MG63 (cell line): ENCODE measurements around the gene RER1. TPM values are rescaled to one million over a fixed set of nuclear protein-coding genes. Genes with fewer than 3 reads are reported as not detected.

Source experiments
- DNase-seq: peaks from one replicate; pipeline ENCODE4 v3.0.0-alpha.2; 2020
- H3K27me3 ChIP-seq: fragments of 250-450 bp; sonication (Bioruptor Pico); 2 replicates; pipeline ENCODE4 v1.5.1; 2020; ENCODE audit warnings: mild to moderate bottlenecking, moderate library complexity
- H3K36me3 ChIP-seq: fragments of 250-450 bp; sonication (Bioruptor Pico); 2 replicates; pipeline ENCODE4 v1.5.1; 2020; ENCODE audit warnings: mild to moderate bottlenecking, moderate library complexity
- H3K4me3 ChIP-seq: fragments of 250-450 bp; sonication (Bioruptor Pico); 2 replicates; pipeline ENCODE4 v1.5.1; 2020; ENCODE audit warnings: mild to moderate bottlenecking, moderate library complexity
- H3K9me3 ChIP-seq: fragments of 250-450 bp; sonication (Bioruptor Pico); 2 replicates; pipeline ENCODE4 v1.5.1; 2020; ENCODE audit warnings: mild to moderate bottlenecking, moderate library complexity
- total RNA-seq: library from RNA; depleted of rRNA; stranded (reverse); fragments of >200 nt; shearing (Covaris generic); gene quantifications from 2 replicates; pipeline ENCODE4 v1.2.3, GENCODE V29; 2014; ENCODE audit warnings: low replicate concordance

The RER1 gene
- total RNA-seq, 1 experiment from 2014 or later = 60.4 TPM

DNA sequence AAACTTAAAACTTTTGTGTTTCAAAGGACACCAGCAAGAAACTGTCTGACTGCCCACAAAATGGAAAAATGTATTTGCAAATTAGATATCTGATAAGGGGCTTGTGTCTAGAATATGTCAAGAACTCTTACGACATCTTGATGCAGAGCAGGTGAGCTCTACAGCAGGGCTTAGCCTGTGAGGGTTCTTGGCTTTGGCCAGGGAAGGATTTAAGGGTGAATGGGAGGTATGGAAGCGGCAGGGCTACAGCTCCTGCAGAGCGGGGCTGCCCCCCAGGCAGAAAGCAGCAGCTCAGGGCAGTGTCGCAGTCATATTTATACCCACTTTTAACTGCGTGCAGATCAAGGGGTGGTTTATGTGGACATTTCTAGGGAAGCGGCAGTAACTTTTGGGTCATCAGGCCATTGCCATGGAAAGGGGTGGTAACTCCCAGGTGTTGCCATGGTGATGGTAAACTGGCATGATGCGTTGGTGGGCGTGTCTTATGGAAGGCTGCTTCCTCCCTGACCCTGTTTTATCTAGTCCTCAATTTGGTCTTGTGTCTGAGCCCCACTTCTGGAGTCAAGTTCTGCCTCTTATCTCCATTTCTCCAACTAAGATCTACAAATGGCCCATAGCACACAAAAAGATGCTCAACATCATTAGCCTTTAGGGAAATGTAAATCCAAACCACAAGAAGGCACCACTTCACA, 23.4 kb upstream of the RER1 start:
- no peak for DNase-seq
- H3K27me3 ChIP-seq = no peaks in the 10 kb centered on the region
- no peak overlapping the region for H3K4me3 ChIP-seq
- peaks cover 4% of the 10 kb centered on the region for H3K9me3 ChIP-seq
- H3K36me3 ChIP-seq = no peaks in the 10 kb centered on the region

DNA sequence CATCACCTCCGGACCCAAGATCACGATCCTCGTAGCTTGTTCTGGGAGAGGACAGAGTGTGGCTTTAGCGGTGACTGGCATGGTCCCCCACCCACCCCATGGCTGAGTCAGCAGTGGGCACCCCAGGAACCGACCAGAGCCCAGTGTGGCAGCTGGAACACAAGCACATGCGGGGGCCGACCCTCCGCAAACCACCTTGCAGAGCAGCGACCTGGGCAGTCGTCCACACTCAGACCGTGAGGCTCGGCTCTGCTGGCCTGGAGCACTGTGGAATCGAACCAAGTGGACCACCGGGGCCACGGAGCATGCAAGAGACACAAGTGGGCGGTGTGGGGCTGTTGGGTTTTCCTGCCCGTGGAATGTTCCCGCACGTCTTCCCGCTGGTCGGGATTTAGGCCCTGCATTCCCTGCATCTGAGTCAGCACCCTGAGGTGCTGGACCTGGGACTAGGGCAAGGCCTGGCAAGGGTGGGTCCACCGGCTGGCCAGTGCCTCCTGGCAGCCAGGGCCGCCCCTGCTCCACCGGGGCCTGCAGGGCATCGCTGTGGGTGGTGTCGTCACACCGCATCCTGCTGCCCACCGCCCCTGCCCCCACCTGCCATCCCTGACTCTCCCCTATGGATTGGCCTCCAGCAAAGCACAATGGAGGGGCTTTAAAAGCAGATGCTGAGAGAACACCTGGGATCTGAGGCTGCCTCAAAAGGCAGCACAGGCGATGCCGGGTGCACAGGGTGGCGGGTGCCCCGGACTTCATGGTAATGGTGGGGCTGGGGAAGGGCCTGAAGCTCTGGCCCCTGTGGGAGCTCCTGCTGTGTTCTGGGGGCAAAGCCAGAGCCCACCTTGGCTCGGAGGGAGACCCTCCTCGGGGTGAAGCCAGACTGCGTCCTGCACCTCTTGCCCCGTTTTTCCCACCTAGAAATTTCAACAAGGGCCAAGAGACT, 18.8 kb upstream of the RER1 start:
- H3K9me3 ChIP-seq = no peaks in the 10 kb centered on the region

DNA sequence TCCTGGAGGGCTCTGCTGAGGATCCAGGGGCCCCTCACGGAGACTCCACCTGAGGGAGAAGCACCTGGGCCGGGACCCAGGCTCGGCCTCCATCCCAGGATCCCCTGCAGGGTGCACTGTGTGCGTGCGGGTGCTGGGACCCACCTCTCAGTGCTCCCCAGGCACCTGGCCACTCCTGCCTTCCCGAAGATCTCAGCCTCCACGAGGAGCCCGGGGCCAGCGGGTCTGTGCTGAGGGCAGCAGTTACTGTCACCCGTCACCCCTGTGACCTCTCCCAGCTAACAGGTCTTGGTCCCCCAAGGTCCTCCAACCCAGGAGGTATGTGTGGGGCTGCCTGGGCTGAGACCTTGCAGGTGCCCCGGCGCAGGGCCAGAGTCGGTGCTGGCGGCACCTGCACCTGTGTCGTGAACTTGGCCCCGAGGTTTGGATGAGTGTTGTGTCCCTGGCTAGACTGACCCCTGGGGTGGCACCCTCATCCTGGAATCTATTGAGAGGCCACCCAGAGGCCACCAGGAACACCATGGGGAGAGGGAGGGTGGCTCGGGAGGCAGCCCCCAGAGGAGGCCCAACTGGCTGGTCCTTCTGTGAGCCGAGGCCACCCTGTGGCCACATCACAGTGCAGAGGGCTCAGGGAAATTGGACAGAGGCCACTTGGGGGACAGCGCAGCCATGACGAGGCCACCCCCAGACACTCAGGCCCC, 17.9 kb upstream of the RER1 start:
- Histone ChIP-seq H3K36me3 (no peaks in the 10 kb centered on the region), H3K27me3 (no peaks in the 10 kb centered on the region), H3K4me3 (no peak overlapping the region), H3K9me3 (no peaks in the 10 kb centered on the region)
- no peak for DNase-seq

More for the DNA sequence above, 18.8 kb upstream of the RER1 start:
- Histone ChIP-seq H3K36me3 (no peaks in the 10 kb centered on the region), H3K27me3 (no peaks in the 10 kb centered on the region), H3K4me3 (no peak overlapping the region)
- peak; percentile 27 for DNase-seq

DNA sequence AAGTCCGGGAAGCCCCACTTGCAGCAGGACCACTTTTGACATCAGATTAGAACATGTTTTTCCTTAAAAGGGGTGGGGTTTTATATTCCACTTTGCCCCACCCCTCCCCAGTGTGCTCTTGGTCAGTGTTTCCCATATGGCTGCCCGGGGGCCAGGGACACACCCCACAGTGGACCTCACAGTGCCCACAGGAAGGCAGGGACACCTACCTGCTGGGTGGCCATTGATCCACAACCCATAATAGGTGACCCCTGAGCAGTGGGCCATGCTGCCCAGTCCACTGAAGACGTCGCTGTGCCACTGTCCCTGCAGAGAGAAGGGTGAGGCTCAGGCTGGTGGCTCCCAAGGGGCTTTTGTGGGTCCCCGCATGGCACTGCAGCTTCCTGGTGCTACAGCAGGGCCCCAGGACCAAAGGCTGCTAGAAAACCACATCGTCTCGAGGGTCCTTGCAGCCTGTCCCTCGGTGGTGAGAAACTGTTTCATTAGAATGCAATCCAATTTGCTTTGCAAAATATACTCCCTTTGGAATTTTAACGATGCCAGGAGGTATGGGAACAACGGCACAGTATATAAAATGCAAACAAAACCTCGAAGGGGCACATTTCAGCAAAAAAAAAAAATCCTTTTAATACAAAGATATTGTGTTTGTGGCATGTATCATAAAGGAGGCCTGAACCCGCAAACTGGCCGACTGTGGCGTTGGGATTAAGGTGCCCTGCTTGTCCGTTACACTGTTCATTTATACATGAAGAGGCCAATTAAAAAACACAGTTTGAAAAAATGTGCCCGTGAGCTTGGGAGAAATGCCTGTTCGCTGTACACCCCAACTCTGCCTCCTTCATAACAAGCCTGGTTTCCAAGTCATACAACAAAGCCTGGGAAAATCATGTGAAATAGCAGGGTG, 17.1 kb upstream of the RER1 start:
- no peak overlapping the region for H3K4me3 ChIP-seq
- no peak for DNase-seq
- H3K27me3 ChIP-seq = no peaks in the 10 kb centered on the region
- no peaks in the 10 kb centered on the region for H3K36me3 ChIP-seq
- H3K9me3 ChIP-seq = no peaks in the 10 kb centered on the region

DNA sequence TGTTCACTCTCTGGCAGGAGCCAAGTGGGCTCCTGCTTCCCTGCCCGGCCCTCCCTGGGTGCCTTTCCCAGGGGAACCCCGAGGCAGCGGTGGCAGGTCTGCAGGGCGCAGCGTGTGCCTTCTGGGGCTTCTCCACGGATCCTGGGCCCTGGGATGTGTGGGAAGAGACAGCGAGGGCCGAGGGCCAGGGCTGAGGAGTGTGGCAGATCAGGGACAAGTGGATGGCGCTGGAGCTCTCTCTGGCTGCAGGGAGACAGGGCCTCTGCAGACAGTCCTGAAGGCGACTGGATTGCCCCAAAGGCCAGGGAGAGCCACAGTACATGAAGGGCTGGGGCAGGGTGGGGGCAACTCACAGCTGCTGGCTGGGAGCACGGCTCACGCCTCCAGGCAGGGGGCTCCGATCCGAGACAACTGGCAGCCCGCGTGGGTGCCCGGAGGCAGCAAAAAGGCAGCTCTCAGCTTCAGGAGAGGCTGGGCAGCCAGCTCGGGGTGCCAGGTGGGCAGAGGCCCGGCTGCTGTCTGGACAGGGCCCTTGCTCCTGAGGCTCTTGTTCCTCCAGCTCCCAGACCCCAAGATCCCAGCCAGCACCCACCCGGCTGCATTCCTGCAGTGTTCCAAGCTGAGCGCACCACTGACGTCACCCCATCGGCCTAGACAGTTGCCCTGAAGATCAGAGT, 16.3 kb upstream of the RER1 start:
- Histone ChIP-seq H3K27me3 (no peaks in the 10 kb centered on the region), H3K36me3 (no peaks in the 10 kb centered on the region), H3K9me3 (no peaks in the 10 kb centered on the region), H3K4me3 (no peak overlapping the region)
- DNase-seq = no peak

DNA sequence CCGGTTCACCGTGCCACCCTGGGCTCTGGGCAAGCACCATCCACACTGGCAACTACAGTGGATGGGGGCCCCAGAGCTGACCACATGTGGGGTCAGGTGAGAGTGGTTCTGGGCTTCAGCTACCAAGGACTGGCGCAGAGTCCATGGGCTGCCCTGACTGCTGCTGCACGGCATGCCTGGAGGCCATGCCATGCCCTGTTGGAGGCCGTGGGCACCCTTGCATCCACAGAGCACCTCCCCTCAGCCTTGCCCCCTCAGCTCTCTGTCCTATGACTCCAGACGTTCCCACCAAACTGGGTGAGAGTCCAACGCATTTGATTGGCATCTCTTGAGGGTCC, 15.7 kb upstream of the RER1 start:
- H3K36me3 ChIP-seq = no peaks in the 10 kb centered on the region
- DNase-seq = no peak
- H3K27me3 ChIP-seq = no peaks in the 10 kb centered on the region
- no peak overlapping the region for H3K4me3 ChIP-seq
- no peaks in the 10 kb centered on the region for H3K9me3 ChIP-seq

DNA sequence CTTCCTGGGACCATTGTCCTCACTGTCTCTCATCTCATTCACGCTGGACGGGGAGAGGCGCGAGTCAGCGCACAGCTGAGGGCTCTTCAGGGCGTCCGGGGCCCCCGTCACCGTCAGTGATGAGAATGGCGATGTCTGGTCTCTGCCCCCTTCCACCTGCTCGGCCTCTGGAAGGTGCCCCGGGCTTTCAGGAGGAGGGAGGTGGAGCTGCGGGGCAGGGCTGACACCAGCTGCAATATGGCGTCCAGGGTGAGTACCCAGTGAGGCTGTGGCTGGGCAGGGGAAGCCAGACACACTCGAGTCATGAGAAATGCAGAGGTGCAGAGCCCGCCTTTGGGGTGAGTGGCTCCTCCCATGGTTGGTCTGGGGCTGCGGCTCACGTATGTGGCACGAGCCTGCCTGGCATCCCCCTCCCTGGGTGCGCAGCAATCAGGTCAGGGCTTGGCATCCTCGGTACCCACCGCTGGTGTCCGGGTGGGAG, 15.3 kb upstream of the RER1 start:
- Histone ChIP-seq H3K9me3 (no peaks in the 10 kb centered on the region), H3K27me3 (no peaks in the 10 kb centered on the region), H3K4me3 (no peak overlapping the region), H3K36me3 (no peaks in the 10 kb centered on the region)
- DNase-seq = no peak

DNA sequence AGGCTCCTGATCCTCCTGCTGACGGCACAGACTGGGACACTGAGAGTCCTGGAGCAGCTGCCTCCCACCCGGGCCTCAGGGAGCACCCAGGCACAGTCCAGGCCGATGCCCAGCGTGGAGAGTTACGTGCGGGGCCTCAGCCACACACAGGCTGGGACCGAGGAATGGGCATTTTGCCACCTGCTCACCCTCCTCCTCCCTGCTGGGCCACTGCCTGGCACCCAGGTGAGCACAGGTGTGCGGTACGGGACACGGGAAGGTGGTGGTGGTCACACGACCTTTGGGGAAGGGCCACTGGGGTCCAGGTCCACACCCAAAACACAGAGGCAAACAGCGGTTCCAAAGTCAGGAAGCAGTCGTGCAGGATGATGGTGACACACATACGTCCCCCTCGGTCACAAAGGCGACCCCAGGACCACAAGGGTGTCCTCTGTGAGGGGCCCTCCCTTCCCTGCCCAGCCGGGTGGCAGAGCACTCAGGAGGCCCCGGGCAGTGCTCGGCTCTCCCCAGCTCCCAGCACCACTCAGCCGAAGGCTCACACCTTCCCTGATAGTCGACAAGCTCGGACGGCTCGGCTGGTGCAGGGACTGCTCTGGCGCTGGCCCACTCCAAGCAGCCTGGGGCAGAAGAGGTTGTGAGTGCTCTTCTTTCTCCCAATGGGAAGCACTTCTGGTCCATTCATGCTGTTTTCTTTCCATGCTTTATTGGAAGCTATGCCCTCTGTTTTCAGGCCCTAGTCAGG, 14.5 kb upstream of the RER1 start:
- Histone ChIP-seq H3K9me3 (no peaks in the 10 kb centered on the region), H3K27me3 (no peaks in the 10 kb centered on the region)
- DNase-seq = no peak

DNA sequence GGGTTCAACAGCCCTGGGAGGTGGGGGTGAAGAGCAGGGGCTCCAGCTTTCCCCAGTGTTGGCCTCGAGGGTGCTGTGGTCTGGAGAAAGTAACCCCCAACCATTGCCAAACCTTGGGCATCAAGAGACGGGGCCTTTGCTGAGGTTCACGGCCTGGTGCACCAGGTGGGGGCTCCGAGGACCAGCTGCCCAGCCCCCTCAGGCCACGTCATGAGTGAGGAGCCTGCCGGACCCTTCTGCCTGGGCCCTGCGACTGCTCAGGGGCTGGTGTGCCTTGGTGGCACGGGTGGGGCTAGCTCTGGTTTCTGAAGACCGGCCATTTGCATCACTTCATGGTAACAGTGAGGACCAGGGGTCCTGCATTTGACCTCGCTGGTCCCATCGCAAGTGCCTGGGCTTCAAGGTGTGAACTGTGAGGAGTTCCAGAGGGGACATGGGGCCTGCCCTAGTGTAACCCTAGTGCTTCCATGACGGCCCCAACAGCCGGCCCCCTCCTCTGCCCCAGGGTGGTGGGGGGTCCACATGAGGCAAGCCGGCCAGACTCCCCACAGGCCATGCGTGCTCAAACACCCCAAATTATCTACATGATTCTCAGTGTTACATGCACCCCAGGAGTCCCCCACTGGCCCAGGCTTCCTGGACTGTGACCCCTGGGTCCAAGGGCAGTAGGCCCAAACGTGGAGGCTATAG, 13.7 kb upstream of the RER1 start:
- no peaks in the 10 kb centered on the region for H3K27me3 ChIP-seq
- H3K4me3 ChIP-seq = no peak overlapping the region

More for the DNA sequence above, 14.5 kb upstream of the RER1 start:
- Histone ChIP-seq H3K4me3 (no peak overlapping the region), H3K36me3 (no peaks in the 10 kb centered on the region)

DNA sequence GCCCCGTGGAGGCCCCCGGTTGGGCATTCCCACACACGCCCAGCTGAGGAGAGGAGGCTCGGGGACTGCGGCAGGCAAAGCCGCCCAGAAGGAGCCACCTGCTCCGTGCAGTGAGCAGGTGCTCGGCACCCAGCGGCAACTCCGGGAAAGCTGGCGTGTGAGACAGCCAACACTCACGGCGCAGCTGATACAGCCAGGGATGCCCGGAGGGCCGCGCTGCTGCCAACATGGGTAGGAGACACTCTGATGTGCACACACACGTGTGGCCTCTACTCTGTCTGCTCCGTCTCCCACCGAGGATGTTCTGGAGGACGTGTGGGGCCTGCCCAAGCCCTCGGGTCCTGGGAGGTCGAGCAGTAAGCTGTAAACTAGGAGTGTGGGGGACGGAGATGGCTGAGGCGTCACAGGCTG, 13.2 kb upstream of the RER1 start:
- H3K36me3 ChIP-seq = no peaks in the 10 kb centered on the region
- DNase-seq = no peak
- H3K4me3 ChIP-seq = no peak overlapping the region
- no peaks in the 10 kb centered on the region for H3K9me3 ChIP-seq
- no peaks in the 10 kb centered on the region for H3K27me3 ChIP-seq

More for the DNA sequence above, 13.7 kb upstream of the RER1 start:
- Histone ChIP-seq H3K36me3 (no peaks in the 10 kb centered on the region), H3K9me3 (no peaks in the 10 kb centered on the region)
- no peak for DNase-seq

DNA sequence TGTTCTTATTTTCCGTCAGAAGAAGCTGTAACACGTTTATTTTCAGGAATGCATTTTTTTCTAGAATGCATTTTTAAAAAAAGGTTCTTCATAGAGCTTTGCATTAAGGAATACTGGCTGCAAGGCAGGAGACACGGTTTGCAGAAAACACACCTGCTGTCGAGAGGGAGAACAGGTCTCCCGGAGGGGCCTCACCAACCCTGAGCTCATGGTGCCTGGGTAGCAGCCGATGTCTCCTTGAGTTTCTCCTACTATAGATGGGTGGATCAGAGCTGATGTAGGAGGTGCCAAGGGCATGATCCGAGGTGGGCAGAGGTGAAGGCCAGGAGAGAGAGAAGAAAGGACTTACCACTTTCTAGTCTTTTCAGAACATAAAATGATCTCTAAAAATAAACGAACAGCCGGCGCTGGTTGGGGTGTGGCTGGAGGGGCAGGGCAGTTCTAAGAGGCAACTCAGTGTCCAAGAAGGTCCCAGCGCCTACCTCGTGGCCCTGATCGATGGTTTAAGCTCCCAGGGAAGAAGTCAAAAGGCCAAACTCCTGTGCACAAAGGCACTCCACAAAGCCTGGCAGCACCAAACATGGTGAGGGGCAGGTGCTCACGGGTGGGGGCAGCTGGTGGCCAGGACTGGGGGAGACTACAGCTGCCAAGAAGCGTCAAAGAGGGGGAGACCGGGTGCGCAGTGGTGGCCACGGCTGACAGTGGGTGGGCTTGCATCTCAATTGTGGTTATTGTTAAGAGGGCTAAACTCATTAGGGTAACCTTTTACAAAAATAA, 12.5 kb upstream of the RER1 start:
- no peak for DNase-seq
- Histone ChIP-seq H3K27me3 (no peaks in the 10 kb centered on the region), H3K4me3 (no peak overlapping the region), H3K9me3 (no peaks in the 10 kb centered on the region), H3K36me3 (no peaks in the 10 kb centered on the region)

DNA sequence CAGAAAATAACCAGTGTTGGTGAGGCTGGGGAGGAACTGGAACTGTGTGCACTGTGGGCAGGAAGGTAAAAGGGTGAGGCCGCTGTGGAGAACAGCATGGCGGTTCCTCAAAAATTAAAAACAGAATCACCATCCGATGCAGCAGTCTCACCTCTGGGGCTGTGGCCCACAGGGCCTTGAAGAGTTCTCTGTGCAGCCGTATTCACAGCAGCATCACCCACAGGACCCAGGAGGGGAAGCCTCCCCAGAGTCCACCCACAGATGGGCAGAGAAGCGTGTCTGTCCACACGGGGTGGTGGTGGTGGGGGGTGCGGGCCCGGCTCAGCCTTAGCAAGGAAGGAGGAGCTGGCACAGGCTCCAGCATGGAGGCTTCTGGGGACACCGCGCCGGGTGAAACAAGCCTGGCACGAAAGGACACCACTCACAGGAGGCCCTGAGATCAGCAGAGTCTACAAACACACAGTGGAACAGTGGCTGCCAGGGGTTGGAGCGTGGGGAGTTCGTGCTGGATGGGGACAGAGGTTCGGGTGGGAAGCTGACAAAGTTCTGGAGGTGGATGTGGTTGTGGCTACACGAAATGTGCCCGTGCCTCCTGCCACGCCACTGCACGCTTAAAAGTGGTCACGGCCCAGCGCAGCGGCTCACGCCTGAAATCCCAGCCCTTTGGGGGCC, 11.8 kb upstream of the RER1 start:
- no peaks in the 10 kb centered on the region for H3K36me3 ChIP-seq
- H3K27me3 ChIP-seq = no peaks in the 10 kb centered on the region
- no peak for DNase-seq

DNA sequence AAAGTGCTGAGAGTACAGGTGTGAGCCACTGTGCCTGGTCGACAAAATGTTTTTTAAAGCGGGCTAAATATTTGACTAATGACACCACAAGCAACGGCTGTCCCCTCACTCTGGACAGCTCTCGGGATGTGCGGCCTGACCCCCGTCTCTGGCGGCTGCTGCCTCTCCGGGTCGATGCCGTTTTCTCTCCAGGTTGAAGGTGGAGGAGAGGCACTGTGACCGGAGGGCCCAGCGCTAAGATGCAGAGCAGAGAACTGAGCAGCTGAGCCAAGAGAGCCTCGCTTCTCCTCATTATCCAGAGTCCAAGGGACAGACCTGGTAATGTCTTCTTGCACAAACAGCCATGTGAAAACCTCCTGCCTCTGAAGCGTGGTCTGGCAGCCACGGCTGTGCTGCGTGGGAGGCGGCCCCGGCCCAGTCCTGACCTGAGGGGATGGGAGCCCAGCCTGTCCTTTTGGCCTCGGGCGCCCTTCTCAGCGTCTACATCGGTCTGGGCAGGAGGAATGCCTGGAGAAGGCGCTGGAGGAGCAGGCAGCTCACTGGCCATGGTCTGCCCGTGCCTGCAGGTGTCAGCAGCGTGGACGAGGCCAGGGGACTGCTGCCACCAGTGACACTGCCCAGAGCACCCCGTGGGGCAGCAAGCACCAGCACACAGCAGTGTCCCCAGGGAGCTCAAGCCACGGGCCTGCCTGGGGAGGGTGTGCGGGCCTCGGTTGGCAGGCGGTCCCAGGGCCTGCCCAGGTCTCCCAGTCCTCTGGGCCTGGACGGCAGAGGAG, 10.6 kb upstream of the RER1 start:
- H3K27me3 ChIP-seq = no peaks in the 10 kb centered on the region
- H3K4me3 ChIP-seq = no peak overlapping the region
- no peak for DNase-seq
- no peaks in the 10 kb centered on the region for H3K9me3 ChIP-seq
- H3K36me3 ChIP-seq = no peaks in the 10 kb centered on the region

More for the DNA sequence above, 11.8 kb upstream of the RER1 start:
- Histone ChIP-seq H3K9me3 (no peaks in the 10 kb centered on the region), H3K4me3 (no peak overlapping the region)
